ENCODE results near the gene PLD6.
A peak's percentile ranks its signal among the peaks of the same experiment; 100 is the strongest.

Gene PLD6

GRCh38 chr17:17156511-17156910 lies 49.6 kb downstream of the PLD6 start:
- no peak for DNase-seq (ENCODE audit: low read depth in 4 of 4, low spot score in 1 of 4)

GRCh38 chr17:17156107-17156506 lies 50.0 kb downstream of the PLD6 start:
- no peak for DNase-seq (ENCODE audit: low read depth in 4 of 4, low spot score in 1 of 4)

GRCh38 chr17:17155568-17155967 lies 50.6 kb downstream of the PLD6 start:
- no peak for DNase-seq (ENCODE audit: low read depth in 4 of 4, low spot score in 1 of 4)

GRCh38 chr17:17154981-17155380 lies 51.2 kb downstream of the PLD6 start:
- no peak for DNase-seq (ENCODE audit: low read depth in 4 of 4, low spot score in 1 of 4)

GRCh38 chr17:17154556-17154955 lies 51.6 kb downstream of the PLD6 start:
- DNase-seq (ENCODE audit: low read depth in 4 of 4, low spot score in 1 of 4), result no peak

GRCh38 chr17:17153709-17154108 lies 52.4 kb downstream of the PLD6 start:
- DNase-seq (ENCODE audit: low read depth in 4 of 4, low spot score in 1 of 4), result no peak

- no peak for DNase-seq (ENCODE audit: low read depth in 4 of 4, low spot score in 1 of 4)
Observed at GRCh38 chr17:17153071-17153470, 53.1 kb downstream of the PLD6 start.

- no peak for DNase-seq (ENCODE audit: low read depth in 4 of 4, low spot score in 1 of 4)
Observed at GRCh38 chr17:17152385-17152784, 53.7 kb downstream of the PLD6 start.

- DNase-seq (ENCODE audit: low read depth in 4 of 4, low spot score in 1 of 4), result peak in 1 of 4 experiments; percentile 10
Observed at GRCh38 chr17:17151962-17152361, 54.2 kb downstream of the PLD6 start.

- DNase-seq (ENCODE audit: low read depth in 4 of 4, low spot score in 1 of 4), result no peak
Observed at GRCh38 chr17:17151541-17151940, 54.6 kb downstream of the PLD6 start.

GRCh38 chr17:17151055-17151454 lies 55.1 kb downstream of the PLD6 start:
- DNase-seq (ENCODE audit: low read depth in 4 of 4, low spot score in 1 of 4), result no peak

Measured in stimulated activated CD4-positive, alpha-beta T cell treated with anti-CD3 and anti-CD28 coated beads, Interleukin-1b, Interleukin-23, amount 100 ng/mL, for 24 hours (primary cell).